HepG2 (cell line): ENCODE results near the gene RACGAP1. TPM values are rescaled to one million over a fixed set of nuclear protein-coding genes. Genes with fewer than 3 reads are reported as not detected.
A peak's percentile ranks its signal among the peaks of the same experiment; 100 is the strongest.

Source experiments
- CBFB ChIP-seq: sonication (generic); formaldehyde crosslinking; IDR thresholded peaks from 2 replicates; pipeline ENCODE4 v1.4.0; 2020; ENCODE audit warnings: missing genetic modification reagents
- CBX5 ChIP-seq: sonication (generic); formaldehyde crosslinking; IDR thresholded peaks from 2 replicates; pipeline ENCODE4 v1.4.0; 2020; ENCODE audit warnings: missing genetic modification reagents, borderline replicate concordance
- HOXA5 ChIP-seq: sonication (generic); formaldehyde crosslinking; IDR thresholded peaks from 2 replicates; pipeline ENCODE4 v1.4.0; 2020; ENCODE audit warnings: missing genetic modification reagents
- KLF16 ChIP-seq, 2 experiments: sonication (generic) in 1 of 2; formaldehyde crosslinking in 1 of 2; IDR thresholded peaks; 2 replicates each; pipeline versions ENCODE4 v1.6.1 to v1.8.0; 2016 to 2023; ENCODE audit warnings: missing genetic modification reagents in 2 of 2, missing compliant biosample characterization in 1 of 2
- NCOA5 ChIP-seq: sonication (generic); formaldehyde crosslinking; IDR thresholded peaks from 2 replicates; pipeline ENCODE4 v1.4.0; 2020; ENCODE audit warnings: missing genetic modification reagents
- NFE2L2 ChIP-seq: fragments of 150-350 bp; IDR thresholded peaks from 2 replicates; pipeline ENCODE4 v1.6.1; 2014; ENCODE audit warnings: low read length
- NONO ChIP-seq, 2 experiments: fragments of 450-650 bp in 1 of 2; sonication (generic) in 1 of 2; formaldehyde crosslinking in 1 of 2; IDR thresholded peaks in 1 of 2; conservative IDR thresholded peaks in 1 of 2; 2 replicates each; pipeline versions ENCODE4 v1.6.1 to v1.8.0; 2017 to 2022; ENCODE audit warnings: mild to moderate bottlenecking in 1 of 2, missing genetic modification reagents in 1 of 2, moderate library complexity in 1 of 2
- POGZ ChIP-seq: sonication (generic); formaldehyde crosslinking; IDR thresholded peaks from 2 replicates; pipeline ENCODE4 v1.4.0; 2020; ENCODE audit warnings: mild to moderate bottlenecking, missing genetic modification reagents
- RXRA ChIP-seq: sonication (generic); formaldehyde crosslinking; IDR thresholded peaks from 2 replicates; pipeline ENCODE4 v1.5.1; 2020; ENCODE audit warnings: missing genetic modification reagents
- SRSF4 ChIP-seq: fragments of 200-400 bp; formaldehyde crosslinking; IDR thresholded peaks from one replicate; pipeline ENCODE4 v1.6.1; 2018; ENCODE audit warnings: mild to moderate bottlenecking, low read depth, low read length, moderate library complexity; ENCODE audit not compliant: poor library complexity, severe bottlenecking
- ZNF296 ChIP-seq: sonication (generic); formaldehyde crosslinking; conservative IDR thresholded peaks from 2 replicates; pipeline ENCODE4 v1.5.0; 2020; ENCODE audit warnings: mild to moderate bottlenecking, missing genetic modification reagents
- ZNF3 ChIP-seq: IDR thresholded peaks from 2 replicates; pipeline ENCODE4 v1.7.0; 2017; ENCODE audit warnings: inconsistent platforms
- ZNF451 ChIP-seq: sonication (generic); formaldehyde crosslinking; IDR thresholded peaks from 2 replicates; pipeline ENCODE4 v1.5.0; 2020; ENCODE audit warnings: mild to moderate bottlenecking, missing genetic modification reagents
- ZNF572 ChIP-seq: sonication (generic); formaldehyde crosslinking; IDR thresholded peaks from 2 replicates; pipeline ENCODE4 v1.5.1; 2020; ENCODE audit warnings: mild to moderate bottlenecking, missing genetic modification reagents
- polyA plus RNA-seq, 8 experiments: library from polyadenylated mRNA; depleted of rRNA in 3 of 8; stranded (reverse) in 7 of 8; unstranded in 1 of 8; fragments of >200 nt; fragmentation: Illumina TruSeq in 4 of 8; extraction: Trizol in 4 of 8; gene quantifications; 2 replicates each; pipeline versions ENCODE4 v1.2.1 to v1.2.3, GENCODE V29; 2011 to 2016; ENCODE audit warnings: low read depth in 4 of 8, missing spikeins in 1 of 8, mixed read lengths in 1 of 8; ENCODE audit not compliant: insufficient read depth in 1 of 8
- total RNA-seq, 5 experiments: library from RNA; depleted of rRNA; stranded (reverse); fragments of >200 nt; fragmentation: Illumina TruSeq; extraction: Trizol; gene quantifications; 2 replicates each; pipeline ENCODE4 v1.2.3, GENCODE V29; 2016; ENCODE audit warnings: low read depth in 1 of 5
- TF ChIP-seq, protein P1 (sequence below): sonication (generic); formaldehyde crosslinking; IDR thresholded peaks from 2 replicates; pipeline ENCODE4 v1.8.0; 2022; ENCODE audit warnings: low read depth, missing genetic modification reagents
- TF ChIP-seq, protein P2 (sequence below): sonication (generic); formaldehyde crosslinking; IDR thresholded peaks from 2 replicates; pipeline ENCODE4 v1.5.0; 2020; ENCODE audit warnings: missing genetic modification reagents
- TF ChIP-seq, protein P3 (sequence below): IDR thresholded peaks from 2 replicates; pipeline ENCODE4 v1.6.1; 2018; ENCODE audit warnings: missing genetic modification reagents
- TF ChIP-seq, protein P4 (sequence below): IDR thresholded peaks from 2 replicates; pipeline ENCODE4 v1.6.1; 2016; ENCODE audit warnings: missing compliant biosample characterization, missing genetic modification reagents, borderline replicate concordance
- TF ChIP-seq, protein P5 (sequence below): sonication (generic); formaldehyde crosslinking; IDR thresholded peaks from 2 replicates; pipeline ENCODE4 v1.4.0; 2020; ENCODE audit warnings: missing genetic modification reagents, borderline replicate concordance

The RACGAP1 gene
- total and polyA plus RNA-seq, 2 of the 13 experiments (the other 11 are each of a cell fraction or from before 2014, with no cell fraction given) = 16.7 to 57.9 TPM

DNA sequence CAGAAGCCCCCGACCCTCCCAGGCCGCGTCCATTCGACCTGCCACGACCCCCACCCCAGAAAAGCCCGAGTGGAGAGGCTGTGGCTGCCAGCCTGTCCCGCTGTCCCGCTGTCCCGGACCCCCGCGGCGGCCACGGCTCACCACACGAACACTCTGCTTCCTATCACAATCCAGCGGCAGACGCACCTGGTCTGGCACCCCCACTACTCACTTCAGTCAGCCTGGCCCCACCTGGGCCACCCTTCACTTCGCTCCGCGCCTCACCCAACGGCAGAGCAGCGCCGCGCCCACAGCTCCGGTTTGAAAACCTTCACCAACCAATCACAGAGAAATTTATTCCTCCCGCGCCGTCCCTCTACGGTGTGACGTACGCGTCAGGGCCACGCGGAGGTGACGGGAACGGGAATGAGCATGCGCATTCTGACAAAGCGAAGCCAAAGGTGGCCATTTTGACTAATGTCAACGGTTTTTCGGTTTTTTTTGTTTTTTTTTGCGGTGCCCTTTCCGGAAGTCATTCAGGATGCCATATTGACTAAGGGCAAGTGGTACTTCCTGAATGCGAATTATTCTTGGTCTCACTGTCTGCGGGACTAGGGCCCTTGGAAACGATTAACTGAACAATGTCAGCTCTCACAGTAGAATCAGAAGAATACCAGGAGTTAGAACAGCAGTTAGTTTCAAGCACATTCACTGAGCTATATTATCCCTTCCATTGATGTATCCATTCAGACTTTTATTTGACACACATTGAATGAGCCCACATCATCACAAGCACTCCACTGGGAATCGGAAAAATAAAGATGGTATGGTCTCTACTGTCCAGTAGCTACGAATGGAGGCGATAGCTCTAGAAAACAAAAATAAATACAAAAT, at the start of gene RACGAP1 (continued):
- TF ChIP-seq ZNF296 (CRISPR knock-in tag) (no peak), NFE2L2 (no peak), ZNF572 (CRISPR knock-in tag) (peak; percentile 56; the same call in 1 of the 2 replicates), RXRA (peak; percentile 15; the same call in 1 of the 2 replicates), ZNF451 (CRISPR knock-in tag) (no peak), POGZ (CRISPR knock-in tag) (peak; percentile 96), NCOA5 (CRISPR knock-in tag) (no peak), ZNF3 (no peak), SRSF4 (no peak), CBX5 (CRISPR knock-in tag) (peak; percentile 51; the same call in 1 of the 2 replicates), KLF16 (CRISPR knock-in tag; IDR thresholded peaks at IDR 0.05) (peak in 1 of 2 experiments; percentile 80; a peak in 1 of 4 replicates), NONO (IDR thresholded peaks at IDR 0.05) (no peak), NONO (CRISPR knock-in tag; conservative IDR thresholded peaks at IDR 0.05) (peak; percentile 51), HOXA5 (CRISPR knock-in tag) (0 out of 2 replicates have a peak, but pooled peaks have one; percentile 81), CBFB (CRISPR knock-in tag) (peak; percentile 43; the same call in 1 of the 2 replicates)
- TF ChIP-seq, protein P1, sequence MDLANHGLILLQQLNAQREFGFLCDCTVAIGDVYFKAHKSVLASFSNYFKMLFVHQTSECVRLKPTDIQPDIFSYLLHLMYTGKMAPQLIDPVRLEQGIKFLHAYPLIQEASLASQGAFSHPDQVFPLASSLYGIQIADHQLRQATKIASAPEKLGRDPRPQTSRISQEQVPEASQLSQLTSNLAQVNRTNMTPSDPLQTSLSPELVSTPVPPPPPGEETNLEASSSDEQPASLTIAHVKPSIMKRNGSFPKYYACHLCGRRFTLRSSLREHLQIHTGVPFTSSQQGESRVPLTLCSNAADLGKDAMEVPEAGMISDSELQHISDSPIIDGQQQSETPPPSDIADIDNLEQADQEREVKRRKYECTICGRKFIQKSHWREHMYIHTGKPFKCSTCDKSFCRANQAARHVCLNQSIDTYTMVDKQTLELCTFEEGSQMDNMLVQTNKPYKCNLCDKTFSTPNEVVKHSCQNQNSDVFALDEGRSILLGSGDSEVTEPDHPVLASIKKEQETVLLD = no peak
- TF ChIP-seq, protein P2, sequence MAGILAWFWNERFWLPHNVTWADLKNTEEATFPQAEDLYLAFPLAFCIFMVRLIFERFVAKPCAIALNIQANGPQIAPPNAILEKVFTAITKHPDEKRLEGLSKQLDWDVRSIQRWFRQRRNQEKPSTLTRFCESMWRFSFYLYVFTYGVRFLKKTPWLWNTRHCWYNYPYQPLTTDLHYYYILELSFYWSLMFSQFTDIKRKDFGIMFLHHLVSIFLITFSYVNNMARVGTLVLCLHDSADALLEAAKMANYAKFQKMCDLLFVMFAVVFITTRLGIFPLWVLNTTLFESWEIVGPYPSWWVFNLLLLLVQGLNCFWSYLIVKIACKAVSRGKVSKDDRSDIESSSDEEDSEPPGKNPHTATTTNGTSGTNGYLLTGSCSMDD (CRISPR knock-in tag) = no peak; the same call in 1 of the 2 replicates
- TF ChIP-seq, protein P3, sequence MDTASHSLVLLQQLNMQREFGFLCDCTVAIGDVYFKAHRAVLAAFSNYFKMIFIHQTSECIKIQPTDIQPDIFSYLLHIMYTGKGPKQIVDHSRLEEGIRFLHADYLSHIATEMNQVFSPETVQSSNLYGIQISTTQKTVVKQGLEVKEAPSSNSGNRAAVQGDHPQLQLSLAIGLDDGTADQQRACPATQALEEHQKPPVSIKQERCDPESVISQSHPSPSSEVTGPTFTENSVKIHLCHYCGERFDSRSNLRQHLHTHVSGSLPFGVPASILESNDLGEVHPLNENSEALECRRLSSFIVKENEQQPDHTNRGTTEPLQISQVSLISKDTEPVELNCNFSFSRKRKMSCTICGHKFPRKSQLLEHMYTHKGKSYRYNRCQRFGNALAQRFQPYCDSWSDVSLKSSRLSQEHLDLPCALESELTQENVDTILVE (CRISPR knock-in tag) = peak; percentile 81
- TF ChIP-seq, protein P4, sequence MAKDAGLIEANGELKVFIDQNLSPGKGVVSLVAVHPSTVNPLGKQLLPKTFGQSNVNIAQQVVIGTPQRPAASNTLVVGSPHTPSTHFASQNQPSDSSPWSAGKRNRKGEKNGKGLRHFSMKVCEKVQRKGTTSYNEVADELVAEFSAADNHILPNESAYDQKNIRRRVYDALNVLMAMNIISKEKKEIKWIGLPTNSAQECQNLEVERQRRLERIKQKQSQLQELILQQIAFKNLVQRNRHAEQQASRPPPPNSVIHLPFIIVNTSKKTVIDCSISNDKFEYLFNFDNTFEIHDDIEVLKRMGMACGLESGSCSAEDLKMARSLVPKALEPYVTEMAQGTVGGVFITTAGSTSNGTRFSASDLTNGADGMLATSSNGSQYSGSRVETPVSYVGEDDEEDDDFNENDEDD (CRISPR knock-in tag) = peak; percentile 97
- TF ChIP-seq, protein P5, sequence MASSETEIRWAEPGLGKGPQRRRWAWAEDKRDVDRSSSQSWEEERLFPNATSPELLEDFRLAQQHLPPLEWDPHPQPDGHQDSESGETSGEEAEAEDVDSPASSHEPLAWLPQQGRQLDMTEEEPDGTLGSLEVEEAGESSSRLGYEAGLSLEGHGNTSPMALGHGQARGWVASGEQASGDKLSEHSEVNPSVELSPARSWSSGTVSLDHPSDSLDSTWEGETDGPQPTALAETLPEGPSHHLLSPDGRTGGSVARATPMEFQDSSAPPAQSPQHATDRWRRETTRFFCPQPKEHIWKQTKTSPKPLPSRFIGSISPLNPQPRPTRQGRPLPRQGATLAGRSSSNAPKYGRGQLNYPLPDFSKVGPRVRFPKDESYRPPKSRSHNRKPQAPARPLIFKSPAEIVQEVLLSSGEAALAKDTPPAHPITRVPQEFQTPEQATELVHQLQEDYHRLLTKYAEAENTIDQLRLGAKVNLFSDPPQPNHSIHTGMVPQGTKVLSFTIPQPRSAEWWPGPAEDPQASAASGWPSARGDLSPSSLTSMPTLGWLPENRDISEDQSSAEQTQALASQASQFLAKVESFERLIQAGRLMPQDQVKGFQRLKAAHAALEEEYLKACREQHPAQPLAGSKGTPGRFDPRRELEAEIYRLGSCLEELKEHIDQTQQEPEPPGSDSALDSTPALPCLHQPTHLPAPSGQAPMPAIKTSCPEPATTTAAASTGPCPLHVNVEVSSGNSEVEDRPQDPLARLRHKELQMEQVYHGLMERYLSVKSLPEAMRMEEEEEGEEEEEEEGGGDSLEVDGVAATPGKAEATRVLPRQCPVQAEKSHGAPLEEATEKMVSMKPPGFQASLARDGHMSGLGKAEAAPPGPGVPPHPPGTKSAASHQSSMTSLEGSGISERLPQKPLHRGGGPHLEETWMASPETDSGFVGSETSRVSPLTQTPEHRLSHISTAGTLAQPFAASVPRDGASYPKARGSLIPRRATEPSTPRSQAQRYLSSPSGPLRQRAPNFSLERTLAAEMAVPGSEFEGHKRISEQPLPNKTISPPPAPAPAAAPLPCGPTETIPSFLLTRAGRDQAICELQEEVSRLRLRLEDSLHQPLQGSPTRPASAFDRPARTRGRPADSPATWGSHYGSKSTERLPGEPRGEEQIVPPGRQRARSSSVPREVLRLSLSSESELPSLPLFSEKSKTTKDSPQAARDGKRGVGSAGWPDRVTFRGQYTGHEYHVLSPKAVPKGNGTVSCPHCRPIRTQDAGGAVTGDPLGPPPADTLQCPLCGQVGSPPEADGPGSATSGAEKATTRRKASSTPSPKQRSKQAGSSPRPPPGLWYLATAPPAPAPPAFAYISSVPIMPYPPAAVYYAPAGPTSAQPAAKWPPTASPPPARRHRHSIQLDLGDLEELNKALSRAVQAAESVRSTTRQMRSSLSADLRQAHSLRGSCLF (CRISPR knock-in tag) = 0 out of 2 replicates have a peak, but pooled peaks have one; percentile 39
